Stimulated activated CD8-positive, alpha-beta memory T cell treated with anti-CD3 and anti-CD28 coated beads, Interleukin-15, amount 100 ng/mL, for 4 hours (primary cell): ENCODE results near the gene COL6A1.

Experiments used
- DNase-seq, 2 donors: peaks; one replicate each; pipeline ENCODE4 v3.0.0-alpha.2; 2020; ENCODE audit warnings: low read depth in 2 of 2

Gene COL6A1, protein sequence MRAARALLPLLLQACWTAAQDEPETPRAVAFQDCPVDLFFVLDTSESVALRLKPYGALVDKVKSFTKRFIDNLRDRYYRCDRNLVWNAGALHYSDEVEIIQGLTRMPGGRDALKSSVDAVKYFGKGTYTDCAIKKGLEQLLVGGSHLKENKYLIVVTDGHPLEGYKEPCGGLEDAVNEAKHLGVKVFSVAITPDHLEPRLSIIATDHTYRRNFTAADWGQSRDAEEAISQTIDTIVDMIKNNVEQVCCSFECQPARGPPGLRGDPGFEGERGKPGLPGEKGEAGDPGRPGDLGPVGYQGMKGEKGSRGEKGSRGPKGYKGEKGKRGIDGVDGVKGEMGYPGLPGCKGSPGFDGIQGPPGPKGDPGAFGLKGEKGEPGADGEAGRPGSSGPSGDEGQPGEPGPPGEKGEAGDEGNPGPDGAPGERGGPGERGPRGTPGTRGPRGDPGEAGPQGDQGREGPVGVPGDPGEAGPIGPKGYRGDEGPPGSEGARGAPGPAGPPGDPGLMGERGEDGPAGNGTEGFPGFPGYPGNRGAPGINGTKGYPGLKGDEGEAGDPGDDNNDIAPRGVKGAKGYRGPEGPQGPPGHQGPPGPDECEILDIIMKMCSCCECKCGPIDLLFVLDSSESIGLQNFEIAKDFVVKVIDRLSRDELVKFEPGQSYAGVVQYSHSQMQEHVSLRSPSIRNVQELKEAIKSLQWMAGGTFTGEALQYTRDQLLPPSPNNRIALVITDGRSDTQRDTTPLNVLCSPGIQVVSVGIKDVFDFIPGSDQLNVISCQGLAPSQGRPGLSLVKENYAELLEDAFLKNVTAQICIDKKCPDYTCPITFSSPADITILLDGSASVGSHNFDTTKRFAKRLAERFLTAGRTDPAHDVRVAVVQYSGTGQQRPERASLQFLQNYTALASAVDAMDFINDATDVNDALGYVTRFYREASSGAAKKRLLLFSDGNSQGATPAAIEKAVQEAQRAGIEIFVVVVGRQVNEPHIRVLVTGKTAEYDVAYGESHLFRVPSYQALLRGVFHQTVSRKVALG

DNA sequence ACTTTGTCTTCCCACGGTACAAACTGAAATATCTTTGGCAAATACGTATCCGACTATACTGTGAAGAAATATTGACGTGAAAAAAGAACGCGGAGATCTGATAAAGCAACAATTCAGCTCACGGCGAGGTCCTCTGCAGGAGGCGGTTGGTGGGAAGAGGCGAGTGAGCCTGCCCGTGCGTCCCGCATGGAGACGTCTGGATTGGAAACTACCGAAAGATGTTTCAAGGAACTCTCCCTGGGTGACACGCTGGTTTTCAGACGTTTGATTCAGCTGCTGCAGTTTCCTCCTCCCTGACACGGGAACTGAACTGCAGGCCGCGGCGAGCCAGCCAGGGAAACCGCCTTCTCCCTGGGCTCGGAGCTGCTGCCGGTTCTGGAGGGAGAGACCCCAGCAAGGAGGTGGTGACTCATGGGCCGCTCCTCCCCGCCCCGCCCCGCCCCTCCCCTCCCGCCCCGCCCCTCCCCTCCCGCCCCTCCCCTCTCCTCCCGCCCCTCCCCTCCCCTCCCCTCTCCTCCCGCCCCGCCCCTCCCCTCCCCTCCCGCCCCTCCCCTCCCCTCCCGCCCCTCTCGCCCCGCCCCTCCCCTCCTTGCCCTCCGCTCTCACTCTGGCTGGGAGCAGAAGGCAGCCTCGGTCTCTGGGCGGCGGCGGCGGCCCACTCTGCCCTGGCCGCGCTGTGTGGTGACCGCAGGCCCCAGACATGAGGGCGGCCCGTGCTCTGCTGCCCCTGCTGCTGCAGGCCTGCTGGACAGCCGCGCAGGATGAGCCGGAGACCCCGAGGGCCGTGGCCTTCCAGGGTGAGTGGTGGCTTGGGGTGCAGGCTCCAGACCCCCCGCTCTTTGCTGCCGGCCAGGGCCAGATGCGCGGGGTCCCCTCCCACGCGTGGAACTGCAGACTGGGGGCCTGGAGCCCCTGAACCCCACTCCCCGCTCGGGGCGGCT, at the start of gene COL6A1:
COL6A1 (plus strand) TSS at position 620 of the 941 bp plus-strand sequence; CDS start at position 701, 81 bp downstream.
- peak; percentile 30 to 34 for DNase-seq

DNA sequence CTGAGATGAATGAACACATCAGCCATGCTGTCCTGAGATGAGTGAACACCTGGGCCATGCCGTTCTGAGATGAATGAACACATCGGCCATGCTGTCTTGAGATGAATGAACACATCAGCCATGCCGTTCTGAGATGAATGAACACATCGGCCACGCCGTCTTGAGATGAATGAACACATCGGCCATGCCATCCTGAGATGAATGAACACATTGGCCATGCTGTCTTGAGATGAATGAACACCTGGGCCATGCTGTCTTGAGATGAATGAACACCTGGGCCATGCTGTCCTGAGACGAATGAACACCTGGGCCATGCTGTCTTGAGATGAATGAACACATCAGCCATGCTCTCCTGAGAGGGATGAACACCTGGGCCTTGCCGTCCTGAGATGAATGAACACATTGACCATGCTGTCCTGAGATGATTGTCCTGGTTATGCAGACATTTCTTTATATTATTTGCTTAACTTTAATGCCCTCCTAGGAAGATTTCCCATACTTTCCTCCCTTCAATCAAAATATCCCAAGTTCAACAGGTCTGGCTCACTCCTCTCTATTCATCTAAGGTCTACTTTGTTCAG, 48.6 kb upstream of the COL6A1 start:
- DNase-seq, result no peak

DNA sequence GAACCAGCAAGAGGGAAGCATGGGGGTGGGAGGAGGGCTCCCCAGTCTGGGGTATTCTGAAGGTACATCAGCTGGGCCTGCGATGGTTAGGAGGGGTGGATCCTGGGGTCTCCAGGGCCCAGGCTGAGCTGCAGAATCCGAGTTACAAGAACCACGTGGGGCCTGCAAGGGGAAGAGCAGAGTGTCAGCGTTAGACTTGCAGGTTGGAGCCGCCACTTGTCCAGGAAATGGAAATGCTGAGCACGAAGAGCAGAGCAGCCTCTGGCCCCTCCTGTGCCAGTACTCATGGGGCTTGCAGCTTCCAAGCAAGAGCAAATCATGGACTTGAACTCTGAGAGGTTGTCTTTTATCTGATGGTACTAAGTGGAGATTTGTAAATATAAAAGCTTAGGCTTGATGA, 47.5 kb upstream of the COL6A1 start:
- no peak for DNase-seq

DNA sequence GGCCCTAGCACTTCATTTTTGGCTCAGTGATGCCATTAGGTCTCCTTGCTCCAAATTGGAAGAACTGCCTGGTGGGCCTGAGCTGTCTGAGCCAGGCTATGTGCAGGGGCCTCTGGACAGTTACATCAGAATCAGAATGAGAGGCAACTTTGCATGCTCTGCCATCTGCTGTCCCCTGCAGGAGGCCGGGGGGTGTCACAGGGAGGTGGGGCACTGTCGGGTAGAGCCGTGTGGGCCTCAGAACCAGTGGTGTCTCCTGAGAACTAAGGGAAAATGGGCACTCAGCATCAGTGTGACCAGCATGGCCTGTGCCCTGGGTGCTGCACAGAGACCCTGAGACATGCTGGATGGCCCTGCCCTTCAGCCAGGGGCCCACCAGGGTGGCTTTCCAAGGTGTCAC, 47.0 kb upstream of the COL6A1 start:
- no peak for DNase-seq

DNA sequence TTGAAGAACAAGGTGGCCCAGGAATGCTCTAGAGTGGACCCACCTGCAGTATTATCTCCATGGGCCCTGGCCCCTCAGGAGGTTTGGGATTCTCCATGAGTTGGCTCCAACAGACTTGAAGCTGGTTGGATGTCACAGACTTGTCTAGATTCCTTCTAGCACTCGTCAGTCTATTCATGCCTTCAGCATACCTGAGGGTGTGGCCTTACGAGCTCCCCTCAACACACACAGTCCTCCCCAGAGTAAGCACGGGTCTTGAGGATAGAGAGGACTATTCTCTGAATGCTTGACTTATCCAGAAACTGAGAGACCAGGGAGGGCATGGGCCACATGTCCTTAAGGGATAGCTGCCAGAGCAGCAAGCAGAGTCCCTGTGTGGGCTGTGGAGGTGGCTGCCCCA, 45.9 kb upstream of the COL6A1 start:
- no peak for DNase-seq

DNA sequence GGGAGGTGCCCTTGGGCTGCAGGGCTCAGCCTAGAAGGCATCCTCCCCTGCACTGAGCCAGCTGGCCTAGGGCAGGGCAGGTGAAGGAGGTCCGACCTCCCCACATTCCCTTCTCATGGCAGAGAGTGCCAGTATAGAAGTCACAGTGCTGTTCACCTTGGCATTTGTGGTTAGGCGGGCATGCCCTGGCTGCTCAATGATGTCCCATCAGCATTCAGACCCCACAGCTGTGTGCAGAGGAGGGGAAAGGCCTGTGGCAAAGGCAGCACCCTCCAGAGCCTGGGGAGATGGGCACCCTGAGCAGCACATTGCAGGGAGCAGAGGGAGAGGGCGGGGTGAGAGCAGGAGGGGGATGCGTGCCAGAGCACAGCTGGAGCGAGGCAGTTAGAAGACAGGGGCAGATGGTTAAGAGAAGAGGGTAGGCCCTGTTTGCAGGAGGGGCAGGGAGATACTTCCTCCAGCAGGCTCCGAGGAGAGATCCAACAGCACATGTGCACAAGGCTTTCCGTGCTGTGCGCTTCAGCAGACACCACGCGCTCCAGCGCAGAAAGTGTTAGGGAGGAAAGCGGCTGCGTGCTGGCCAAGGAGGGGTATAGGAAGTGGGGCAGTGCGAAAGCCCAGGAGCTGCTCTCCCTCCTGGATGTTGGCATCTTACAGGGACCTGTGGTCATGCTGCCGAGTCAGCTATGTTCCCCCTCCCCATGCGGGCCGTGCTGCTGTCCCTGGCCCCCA, 43.7 kb upstream of the COL6A1 start:
- no peak for DNase-seq

DNA sequence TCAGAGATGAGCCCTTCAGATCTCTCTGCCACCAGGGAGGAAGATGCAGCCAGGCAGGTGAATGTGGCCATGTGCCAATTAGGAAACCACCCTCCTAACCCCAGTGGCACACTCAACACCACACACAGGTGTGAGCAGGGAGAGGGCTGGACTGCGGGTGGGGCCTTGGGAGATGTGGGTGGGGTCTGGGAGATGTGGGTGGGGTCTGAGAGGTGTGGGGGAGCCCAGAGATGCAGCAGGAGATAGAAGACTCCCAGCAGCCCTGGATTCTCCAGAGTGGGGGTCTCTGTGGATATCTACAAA, 43.2 kb upstream of the COL6A1 start:
- DNase-seq, result no peak

DNA sequence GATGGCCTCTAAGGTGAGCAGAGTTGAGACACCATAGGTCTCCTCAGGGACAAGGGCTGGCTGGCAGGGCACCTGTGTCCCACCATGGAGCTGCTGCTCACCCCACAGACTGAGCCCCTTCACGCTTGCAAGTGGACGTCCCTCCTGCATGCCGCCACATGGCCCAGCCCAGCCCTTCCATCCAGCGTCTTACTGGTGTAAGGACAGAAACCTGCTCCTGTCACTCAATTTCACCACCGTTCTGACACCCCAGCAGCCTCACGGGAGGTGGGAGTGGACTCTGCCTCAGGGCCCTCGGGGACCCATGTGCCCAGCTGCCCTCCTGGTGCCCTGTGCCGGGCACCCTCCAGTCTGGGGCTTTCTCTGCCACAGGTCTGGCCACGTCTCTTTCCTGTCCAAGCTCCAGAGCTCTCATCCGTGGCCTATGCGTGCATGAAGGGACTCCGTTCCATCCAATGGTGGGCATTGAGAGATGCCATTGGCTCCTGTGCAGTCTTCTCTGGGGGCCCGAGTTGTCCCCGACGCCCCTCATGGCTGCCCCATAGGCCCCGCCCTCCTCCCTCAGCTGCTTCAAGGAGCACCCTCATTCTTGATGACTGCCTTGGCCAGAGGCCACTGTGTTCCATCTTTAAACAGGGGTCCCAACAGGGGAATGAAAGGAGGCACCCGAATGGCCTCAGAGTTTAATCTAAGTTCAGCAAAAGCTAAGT, 42.6 kb upstream of the COL6A1 start:
- DNase-seq, result no peak

DNA sequence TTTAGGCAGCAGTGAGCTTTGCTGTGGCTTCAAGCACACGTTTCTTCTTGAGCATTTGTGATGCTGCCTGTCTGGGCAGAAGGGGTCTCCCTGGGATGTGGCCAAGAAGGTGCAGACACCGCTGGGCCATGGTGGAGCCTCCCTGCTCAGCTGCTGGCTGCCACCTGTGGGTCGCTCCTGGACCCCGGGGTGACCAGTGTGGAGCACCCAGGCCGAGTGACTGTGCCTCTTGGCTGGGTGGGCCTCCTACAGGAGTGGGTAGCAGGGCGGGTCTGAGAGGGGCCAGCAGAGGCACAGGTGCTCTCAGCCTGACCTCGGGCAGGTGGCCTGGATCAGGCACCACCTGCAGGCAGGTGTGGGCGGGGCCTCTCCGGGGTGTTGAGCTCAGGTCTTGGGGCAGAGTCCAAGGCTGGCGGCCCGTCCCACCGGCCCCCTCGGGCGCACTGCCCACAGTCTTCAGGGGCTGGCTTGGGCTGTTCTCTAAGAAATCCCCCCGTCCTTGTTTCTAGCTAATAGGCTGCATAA, 42.0 kb upstream of the COL6A1 start:
- DNase-seq, result no peak

DNA sequence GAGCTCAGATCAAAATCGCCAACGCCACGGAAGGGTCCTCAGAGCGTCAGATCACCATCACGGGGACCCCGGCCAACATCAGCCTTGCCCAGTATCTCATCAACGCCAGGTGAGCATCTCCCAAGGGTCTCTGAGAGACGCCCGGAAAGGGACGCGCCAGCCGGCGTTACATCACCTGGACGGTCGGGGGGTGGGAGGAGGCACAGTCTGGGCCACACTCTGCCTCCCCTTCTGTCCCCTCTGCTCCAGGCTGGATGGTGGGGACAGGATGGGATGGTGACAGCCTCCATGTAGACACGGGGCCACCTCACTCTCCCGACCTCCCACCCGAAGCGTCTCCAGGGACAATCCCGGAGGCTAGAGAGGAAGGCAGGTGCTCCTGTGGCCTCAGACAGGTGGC, 41.5 kb upstream of the COL6A1 start:
- no peak for DNase-seq

DNA sequence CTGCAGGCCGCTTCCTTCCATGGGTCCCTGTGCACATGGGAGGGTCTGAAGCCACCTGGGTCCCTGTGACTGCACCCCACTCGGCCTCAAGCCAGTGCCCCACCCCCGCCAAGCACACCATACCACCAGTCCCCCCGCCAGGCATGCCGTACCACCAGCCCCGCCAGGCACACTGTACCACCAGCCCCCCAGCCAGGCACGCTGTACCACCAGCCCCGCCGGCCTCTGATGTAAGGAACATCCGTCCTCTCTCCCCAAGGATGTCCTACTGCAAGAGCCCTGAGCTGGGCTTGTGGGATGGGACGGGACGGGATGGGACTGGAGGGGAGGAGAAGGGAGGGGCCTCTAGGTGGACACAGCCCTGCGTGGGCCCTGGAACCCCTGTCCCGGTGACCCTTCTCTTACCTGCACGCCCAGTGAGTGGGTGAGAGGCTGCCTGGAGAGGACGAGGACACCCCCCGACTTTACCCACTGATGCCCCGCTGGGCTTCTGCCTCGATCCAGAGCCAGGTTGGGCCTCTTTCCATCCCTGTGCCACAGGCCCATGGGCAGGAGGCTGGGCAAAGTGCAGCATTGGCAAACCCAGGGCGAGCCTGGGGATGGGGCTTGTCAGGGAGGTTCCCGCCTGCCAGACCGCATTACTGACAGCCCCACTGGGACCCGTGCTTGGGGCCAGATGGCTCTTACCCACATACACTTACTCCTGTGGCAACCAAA, 40.8 kb upstream of the COL6A1 start:
- no peak for DNase-seq

DNA sequence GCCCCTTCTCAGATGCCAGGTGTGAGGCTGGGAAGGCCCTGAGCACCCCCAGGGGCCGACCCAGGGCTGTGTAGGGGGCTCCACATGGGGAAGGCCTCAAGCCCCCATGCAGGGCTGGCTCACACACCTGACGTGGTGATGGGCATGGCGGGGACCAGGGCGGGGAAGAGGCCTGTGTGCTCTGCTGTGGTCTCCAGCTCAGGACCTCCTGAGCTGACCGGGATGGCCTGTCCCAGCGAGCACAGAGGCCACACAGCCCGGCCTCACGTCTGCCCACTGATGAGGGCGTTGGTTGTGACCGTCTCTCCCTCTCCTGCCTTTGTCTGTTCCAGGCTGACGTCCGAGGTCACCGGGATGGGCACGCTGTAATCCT, 40.2 kb upstream of the COL6A1 start:
- DNase-seq, result no peak

DNA sequence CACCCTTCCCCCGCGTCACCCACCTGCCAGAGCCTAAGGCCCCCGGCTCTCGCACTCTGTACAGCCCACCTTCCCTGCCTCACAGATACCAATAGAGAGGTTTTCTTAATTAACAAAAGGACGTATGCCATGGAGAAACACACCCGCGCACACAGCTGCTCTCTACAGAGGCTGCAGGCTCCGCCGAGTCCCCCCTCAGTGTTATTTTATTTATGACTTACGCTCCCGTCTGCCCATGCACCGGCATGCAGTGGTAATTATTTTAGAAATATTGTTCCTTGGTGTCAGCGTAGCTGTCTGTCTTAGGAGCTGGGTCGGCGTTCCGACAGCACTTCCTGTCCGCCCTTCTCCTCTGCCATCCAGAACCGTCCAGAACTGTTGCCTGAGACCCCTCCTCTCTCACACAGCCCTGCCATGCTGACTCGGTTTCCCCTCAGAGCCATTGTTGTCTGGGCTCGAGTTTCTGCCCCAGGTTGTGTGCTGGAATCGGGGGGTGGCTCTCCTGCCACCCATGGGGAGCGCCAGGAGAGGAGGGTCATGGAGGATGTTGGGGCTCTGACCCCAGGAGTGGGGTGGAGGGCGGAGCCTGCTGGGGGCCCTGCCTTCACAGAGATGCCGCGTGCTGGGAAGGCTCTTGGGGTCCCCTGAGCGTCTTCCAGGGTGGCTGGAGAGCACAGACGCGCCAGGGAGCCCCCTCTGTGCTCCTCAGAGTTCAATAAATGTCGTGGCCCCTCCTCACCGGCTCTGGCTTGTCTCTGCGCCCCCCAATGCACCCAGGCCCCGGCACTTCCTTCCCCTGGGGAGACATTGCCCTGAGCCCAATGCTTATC, 39.6 kb upstream of the COL6A1 start:
- no peak for DNase-seq

DNA sequence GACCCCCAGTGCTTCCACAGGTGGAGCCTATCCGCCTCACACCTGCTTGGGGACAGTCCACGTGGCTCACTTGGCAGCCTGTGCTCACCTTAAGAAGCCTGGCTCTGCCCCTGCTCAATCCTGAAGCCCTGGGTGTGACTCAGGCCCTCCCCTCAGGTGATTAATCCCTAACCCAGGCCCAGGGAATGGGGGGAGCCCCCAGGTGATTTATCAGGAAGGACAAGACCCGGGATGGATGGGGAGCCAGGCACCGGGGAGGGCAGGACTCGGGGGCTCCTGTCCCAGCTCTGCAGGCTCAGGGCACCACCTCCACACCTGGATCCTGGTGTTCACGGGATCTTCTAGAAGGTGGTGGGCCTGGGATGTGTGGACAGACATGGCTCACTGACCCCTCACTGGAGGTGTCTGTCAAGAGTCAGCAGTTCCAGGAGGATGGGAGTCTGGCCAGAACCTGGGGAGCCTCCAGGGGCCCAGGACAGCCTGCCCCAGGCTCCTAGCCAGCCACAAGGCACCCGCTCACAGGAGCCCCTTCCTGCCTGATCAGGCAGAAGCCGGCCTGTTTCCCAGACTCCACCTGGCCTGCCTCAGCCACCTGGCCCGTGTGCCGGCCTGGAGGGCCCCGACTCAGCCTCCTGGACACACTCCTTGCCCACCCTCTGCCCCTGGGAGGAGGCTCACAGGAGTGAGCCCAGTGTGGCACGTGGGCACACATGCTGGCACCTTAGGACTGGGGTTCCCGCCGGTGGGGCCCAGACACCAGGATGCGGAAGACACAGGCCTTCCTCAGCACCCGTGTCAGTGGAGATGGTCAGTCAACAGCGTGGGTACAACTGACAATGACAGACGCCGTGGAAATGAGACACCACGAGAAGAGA, 38.6 kb upstream of the COL6A1 start:
- no peak for DNase-seq

DNA sequence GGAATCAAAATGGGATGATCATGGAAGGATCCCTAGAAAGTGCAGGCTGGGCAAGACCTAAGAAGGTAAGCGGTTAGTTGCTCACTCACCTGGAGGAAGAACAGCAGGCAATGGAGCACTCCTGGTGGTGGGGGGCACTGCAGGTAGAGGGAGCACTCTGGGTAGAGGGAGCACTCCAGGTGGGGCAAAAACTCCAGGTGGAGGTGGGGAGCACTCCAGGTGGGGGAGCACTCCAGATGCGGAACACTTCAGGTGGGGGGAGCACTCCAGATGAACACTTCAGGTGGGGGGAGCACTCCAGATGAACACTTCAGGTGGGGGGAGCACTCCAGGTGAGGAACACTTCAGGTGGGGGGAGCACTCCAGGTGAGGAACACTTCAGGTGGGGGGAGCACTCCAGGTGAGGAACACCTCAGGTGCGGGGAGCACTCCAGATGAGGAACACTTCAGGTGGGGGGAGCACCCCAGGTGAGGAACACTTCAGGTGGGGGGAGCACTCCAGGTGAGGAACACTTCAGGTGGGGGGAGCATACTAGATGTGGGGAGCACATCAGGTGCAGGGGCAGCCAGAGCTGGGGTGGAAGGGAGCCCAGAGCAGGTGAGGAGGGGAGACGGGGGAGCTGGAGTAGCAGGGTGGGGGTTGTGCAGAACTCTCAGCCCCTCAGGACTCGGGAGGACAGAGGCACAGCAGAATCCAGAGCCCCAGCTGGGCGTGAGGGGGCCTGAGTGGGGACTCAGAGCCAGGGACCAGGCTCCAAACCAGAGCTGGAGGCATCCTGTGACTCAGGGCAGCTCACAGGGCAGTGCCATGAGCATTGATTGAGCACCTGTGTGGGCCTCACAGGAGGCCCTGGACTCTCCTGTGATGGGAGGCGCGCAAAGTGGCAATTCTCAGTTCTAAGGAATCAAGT, 37.7 kb upstream of the COL6A1 start:
- DNase-seq, result no peak

DNA sequence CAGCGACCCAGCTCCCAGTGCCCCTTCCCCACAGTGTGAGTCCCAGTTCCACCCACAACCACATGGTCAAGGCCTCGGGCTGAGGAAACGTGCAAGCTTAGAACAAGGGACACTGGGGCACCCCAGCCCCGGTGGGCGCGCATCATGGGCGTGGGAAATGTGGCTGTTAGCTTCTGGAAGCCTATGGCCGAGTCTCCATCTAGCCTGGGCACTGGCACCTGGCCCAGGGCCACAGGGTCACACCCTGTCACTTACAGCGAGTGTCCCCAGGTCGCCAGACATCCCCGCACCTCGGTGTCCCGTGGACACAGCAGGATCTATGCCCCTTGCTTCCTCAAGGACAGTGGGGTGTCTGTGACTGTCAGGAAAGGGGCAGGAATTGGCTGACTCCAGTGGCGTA, 37.0 kb upstream of the COL6A1 start:
- no peak for DNase-seq
